GM21737 (cell line): ENCODE data around the gene POLR2B.
"Not testable (repeated sequence)": the region's sequence is repeated elsewhere in the genome, so short reads cannot be mapped to it uniquely, and the experiment has no call there.

ENCODE experiments used
- ATAC-seq: cut with Tn5 transposase; IDR thresholded peaks from one replicate; pipeline ENCODE4 v1.9.1; 2021; ENCODE audit warnings: mild to moderate bottlenecking, moderate library complexity; ENCODE audit not compliant: unreplicated experiment

POLR2B gene

GRCh38 chr4:56986192-56986591 lies 7.5 kb downstream of the POLR2B start:
- ATAC-seq = no peak

- no peak for ATAC-seq
These were observed 8.3 kb downstream of the POLR2B start for GRCh38 chr4:56986952-56987351.

- no peak for ATAC-seq
These were observed 11.6 kb downstream of the POLR2B start for GRCh38 chr4:56990109-56990905.

- no peak for ATAC-seq
These were observed 16.8 kb downstream of the POLR2B start for GRCh38 chr4:56995525-56995924.

- ATAC-seq = no peak
These were observed 21.1 kb downstream of the POLR2B start for GRCh38 chr4:56999751-57000150.

GRCh38 chr4:57013543-57014120 lies 34.9 kb downstream of the POLR2B start:
- no peak for ATAC-seq

GRCh38 chr4:57018980-57019379 lies 40.3 kb downstream of the POLR2B start:
- ATAC-seq = no peak

- no peak for ATAC-seq
These were observed 41.9 kb downstream of the POLR2B start for GRCh38 chr4:57020467-57021101.

- no peak for ATAC-seq
These were observed 44.4 kb downstream of the POLR2B start for GRCh38 chr4:57023104-57023503.

GRCh38 chr4:57034520-57034919 lies 55.8 kb downstream of the POLR2B start:
- no peak for ATAC-seq

- ATAC-seq = no peak
These were observed 59.4 kb downstream of the POLR2B start for GRCh38 chr4:57037982-57038604.

- ATAC-seq = no peak
These were observed 60.6 kb downstream of the POLR2B start for GRCh38 chr4:57039345-57039744.

GRCh38 chr4:57040510-57040909 lies 61.8 kb downstream of the POLR2B start:
- ATAC-seq = no peak

- no peak for ATAC-seq
These were observed 62.3 kb downstream of the POLR2B start for GRCh38 chr4:57041020-57041419.

GRCh38 chr4:57042711-57043169 lies 64.0 kb downstream of the POLR2B start:
- ATAC-seq = no peak

- ATAC-seq = no peak
These were observed 64.9 kb downstream of the POLR2B start for GRCh38 chr4:57043347-57044251.

GRCh38 chr4:57044279-57044678 lies 65.6 kb downstream of the POLR2B start:
- ATAC-seq = no peak

GRCh38 chr4:57044996-57045395 lies 66.3 kb downstream of the POLR2B start:
- ATAC-seq = no peak

- not testable (repeated sequence) for ATAC-seq
These were observed 68.3 kb downstream of the POLR2B start for GRCh38 chr4:57047046-57047445.

- no peak for ATAC-seq
These were observed 70.1 kb downstream of the POLR2B start for GRCh38 chr4:57048590-57049304.
